GM12874 (cell line): ENCODE results near the gene PFDN6.

ENCODE experiments used
- TF ChIP-seq, protein P1 (sequence below): IDR thresholded peaks from 2 replicates; pipeline ENCODE4 v1.5.1; 2011; ENCODE audit warnings: low read depth, mild to moderate bottlenecking, control low read depth, low read length, moderate library complexity; ENCODE audit not compliant: insufficient read depth

Gene PFDN6

GRCh38 chr6:33286946-33287914 lies 2.2 kb upstream of the PFDN6 start:
- TF ChIP-seq, protein P1, sequence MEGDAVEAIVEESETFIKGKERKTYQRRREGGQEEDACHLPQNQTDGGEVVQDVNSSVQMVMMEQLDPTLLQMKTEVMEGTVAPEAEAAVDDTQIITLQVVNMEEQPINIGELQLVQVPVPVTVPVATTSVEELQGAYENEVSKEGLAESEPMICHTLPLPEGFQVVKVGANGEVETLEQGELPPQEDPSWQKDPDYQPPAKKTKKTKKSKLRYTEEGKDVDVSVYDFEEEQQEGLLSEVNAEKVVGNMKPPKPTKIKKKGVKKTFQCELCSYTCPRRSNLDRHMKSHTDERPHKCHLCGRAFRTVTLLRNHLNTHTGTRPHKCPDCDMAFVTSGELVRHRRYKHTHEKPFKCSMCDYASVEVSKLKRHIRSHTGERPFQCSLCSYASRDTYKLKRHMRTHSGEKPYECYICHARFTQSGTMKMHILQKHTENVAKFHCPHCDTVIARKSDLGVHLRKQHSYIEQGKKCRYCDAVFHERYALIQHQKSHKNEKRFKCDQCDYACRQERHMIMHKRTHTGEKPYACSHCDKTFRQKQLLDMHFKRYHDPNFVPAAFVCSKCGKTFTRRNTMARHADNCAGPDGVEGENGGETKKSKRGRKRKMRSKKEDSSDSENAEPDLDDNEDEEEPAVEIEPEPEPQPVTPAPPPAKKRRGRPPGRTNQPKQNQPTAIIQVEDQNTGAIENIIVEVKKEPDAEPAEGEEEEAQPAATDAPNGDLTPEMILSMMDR: no peak

DNA sequence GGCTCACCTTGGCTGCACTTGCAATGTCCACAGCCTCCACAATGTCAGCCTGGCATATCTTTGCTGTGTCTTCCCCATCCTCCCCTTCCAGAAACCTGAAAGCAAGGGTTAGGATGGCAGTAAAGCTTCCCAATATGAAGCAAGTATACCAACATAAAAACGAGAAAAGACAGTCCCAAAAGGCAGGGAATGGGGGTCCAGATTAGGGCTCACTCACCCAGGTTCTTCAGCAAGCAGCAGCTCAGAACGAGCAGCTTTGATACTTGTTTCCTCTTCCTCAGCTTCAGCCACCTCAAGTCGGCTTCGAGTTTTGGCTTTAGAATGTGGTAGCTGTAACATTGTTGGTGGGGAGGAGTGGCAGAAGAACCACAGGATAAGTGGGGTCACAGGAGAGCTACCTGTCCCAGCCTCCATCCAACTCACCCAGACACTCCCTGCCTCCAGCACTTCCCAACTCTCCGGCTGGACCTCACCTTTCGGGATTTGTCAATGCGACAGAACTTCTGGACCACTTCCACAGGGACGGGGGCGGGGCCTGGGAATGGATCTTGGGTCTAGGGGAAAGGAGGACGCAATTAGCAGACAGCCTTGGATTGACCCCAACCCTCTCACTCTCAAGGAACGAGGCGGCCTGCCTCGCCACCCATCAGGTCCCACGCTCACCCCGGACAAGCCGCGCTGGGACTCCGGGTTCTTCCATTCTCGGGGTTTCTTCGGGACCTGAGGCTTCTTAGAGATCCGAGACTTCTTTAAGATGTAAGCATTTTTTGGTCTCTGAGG lies 1.1 kb upstream of the PFDN6 start:
- TF ChIP-seq, protein P1: no peak

- TF ChIP-seq, protein P1: no peak
These were observed 449 bp downstream of the PFDN6 start for GRCh38 chr6:33289784-33290315.

DNA sequence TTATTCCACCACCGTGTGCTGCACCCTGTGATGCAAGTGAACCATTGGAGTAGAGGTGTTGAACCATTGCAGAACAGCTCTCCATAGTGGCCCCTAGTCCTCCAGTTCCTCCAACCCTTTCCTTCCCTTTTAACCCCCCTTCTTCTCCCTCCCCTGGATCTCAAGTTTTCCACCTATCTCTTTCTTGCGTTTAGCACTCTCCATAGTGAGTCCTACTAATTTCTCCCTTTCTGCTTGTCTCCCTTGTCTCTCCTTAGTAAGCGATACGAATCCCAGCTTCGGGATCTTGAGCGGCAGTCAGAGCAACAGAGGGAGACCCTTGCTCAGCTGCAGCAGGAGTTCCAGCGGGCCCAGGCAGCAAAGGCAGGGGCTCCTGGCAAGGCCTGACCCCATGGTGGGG lies 1.1 kb downstream of the PFDN6 start:
- TF ChIP-seq, protein P1: no peak

GRCh38 chr6:33292996-33293682 lies 3.7 kb downstream of the PFDN6 start:
- TF ChIP-seq, protein P1: no peak

GRCh38 chr6:33294086-33294823 lies 4.9 kb downstream of the PFDN6 start:
- TF ChIP-seq, protein P1: no peak
